SK-N-SH (cell line): ENCODE measurements around the gene LCMT1.

ENCODE experiments used
- CTCF ChIP-seq: fragments of 200-600 bp; sonication (generic); IDR thresholded peaks from 2 replicates; pipeline ENCODE4 v1.6.1; 2017; ENCODE audit warnings: antibody characterized with exemption, mild to moderate bottlenecking, moderate library complexity
- FOXM1 ChIP-seq: IDR thresholded peaks from 2 replicates; pipeline ENCODE4 v1.4.0; 2012; ENCODE audit warnings: low read depth, mild to moderate bottlenecking
- GATA2 ChIP-seq: sonication (generic); formaldehyde crosslinking; IDR thresholded peaks from 2 replicates; pipeline ENCODE4 v1.5.0; 2020; ENCODE audit warnings: mild to moderate bottlenecking, missing genetic modification reagents
- POLR2AphosphoS5 ChIP-seq: IDR thresholded peaks from 2 replicates; pipeline ENCODE4 v1.6.1; 2012; ENCODE audit warnings: low read depth, low read length
- RXRA ChIP-seq: IDR thresholded peaks from 2 replicates; pipeline ENCODE4 v1.4.0; 2012; ENCODE audit warnings: low read depth, mild to moderate bottlenecking, borderline replicate concordance
- SIN3A ChIP-seq: IDR thresholded peaks from 2 replicates; pipeline ENCODE4 v1.6.1; 2012; ENCODE audit warnings: low read depth, mild to moderate bottlenecking, low read length, moderate library complexity, borderline replicate concordance
- TF ChIP-seq, protein P1 (sequence below): IDR thresholded peaks from 2 replicates; pipeline ENCODE4; 2012

- TF ChIP-seq, protein P1, sequence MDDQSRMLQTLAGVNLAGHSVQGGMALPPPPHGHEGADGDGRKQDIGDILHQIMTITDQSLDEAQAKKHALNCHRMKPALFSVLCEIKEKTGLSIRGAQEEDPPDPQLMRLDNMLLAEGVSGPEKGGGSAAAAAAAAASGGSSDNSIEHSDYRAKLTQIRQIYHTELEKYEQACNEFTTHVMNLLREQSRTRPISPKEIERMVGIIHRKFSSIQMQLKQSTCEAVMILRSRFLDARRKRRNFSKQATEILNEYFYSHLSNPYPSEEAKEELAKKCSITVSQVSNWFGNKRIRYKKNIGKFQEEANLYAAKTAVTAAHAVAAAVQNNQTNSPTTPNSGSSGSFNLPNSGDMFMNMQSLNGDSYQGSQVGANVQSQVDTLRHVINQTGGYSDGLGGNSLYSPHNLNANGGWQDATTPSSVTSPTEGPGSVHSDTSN = no peak
- TF ChIP-seq CTCF (no peak), FOXM1 (no peak), SIN3A (no peak), RXRA (no peak), POLR2AphosphoS5 (no peak), GATA2 (CRISPR knock-in tag) (no peak)
These were observed 40.5 kb downstream of the LCMT1 start for GRCh38 chr16:25151996-25152395.
